HG02870 (cell line): ENCODE data around the gene HOXA1.

Experiments
- ATAC-seq: cut with Tn5 transposase; IDR thresholded peaks from one replicate; pipeline ENCODE4 v1.9.1; 2021; ENCODE audit warnings: mild to moderate bottlenecking, moderate library complexity; ENCODE audit not compliant: unreplicated experiment

HOXA1 gene

DNA sequence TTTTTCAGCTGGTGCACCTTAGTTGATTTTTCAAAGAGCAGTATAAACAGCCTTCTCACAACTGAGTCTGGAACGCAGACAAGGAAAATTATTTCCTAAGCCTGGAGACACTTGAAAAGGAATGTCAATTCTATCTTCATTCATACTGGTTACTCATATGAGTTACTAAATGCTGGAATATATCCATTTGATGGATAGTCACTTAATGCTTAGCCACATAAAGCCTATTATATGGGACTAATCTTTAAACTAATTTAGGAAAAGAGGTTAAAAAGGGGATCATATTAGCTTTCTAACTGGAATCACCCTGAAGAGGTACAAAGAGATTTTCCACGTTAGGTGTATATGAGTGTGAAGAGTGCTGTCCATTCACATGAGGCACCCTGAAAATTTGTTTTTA is 36.4 kb upstream of the HOXA1 start:
- no peak for ATAC-seq

DNA sequence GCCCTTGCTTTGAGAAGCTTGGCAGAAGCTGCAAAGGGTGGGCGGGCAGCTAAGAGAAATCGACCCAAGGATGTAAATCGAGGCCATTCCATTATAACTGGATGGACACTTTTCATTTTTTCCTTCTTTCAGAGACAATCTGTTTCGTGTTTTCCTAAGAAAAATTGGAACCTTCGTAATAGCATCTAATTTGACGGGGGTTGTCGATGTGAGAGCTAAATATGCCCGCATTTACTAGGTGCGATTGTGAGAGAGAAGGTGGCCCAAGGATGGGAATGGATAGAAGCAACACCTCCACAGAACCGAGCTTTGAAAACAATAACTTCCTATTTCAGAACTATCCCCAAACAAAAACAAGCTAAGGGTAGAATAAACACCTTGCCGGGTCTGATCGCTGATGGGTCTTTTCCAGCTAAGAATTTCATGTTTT is 35.6 kb upstream of the HOXA1 start:
- ATAC-seq: no peak

DNA sequence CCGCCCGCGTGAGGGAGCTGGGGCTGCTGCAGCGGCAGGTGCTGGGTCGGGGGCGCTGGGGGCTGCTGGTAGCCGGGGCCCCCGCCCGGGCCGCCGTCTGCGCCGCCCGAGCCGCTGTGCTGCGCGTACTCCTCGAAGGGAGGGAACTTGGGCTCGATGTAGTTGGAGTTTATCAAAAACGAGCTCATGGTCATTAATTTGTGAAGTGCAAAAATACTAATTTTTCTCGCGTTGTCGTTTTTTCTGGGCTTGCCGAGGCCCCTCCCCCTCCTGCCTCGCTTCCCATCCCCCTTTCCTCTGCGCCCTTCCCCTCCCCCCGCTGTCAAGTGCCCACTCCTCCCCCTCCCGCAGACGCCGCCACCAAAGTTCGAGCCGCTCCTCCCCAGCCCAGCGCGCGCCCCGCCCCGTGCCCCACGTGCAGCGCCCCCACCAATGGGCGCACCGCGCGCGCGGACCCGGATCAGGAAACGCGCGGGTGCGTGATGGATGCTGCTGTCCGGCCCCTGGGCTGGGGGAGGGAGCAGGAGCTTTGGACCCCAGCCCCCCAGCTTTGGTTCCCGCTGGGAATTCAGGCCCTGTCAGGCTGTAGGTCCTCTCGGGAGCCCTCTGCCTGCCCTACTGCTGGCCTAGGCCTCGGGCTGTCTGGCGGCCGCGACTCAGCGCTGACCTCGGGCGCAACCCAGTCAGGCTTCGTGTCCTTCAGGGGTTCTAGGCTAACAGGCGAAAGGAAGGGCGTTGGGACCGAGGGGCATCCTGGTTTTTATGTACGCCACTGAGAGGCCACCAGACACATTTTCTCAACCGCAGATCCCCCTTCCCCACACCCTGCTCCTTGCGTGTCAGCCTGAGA is 35.0 kb upstream of the HOXA1 start, which contains the start of gene HOXA4:
Gene HOXA4, minus strand, starts transcription at position 218 of the 850 bp plus-strand sequence. Its CDS starts 24 bp downstream, at position 194.
- ATAC-seq: no peak

DNA sequence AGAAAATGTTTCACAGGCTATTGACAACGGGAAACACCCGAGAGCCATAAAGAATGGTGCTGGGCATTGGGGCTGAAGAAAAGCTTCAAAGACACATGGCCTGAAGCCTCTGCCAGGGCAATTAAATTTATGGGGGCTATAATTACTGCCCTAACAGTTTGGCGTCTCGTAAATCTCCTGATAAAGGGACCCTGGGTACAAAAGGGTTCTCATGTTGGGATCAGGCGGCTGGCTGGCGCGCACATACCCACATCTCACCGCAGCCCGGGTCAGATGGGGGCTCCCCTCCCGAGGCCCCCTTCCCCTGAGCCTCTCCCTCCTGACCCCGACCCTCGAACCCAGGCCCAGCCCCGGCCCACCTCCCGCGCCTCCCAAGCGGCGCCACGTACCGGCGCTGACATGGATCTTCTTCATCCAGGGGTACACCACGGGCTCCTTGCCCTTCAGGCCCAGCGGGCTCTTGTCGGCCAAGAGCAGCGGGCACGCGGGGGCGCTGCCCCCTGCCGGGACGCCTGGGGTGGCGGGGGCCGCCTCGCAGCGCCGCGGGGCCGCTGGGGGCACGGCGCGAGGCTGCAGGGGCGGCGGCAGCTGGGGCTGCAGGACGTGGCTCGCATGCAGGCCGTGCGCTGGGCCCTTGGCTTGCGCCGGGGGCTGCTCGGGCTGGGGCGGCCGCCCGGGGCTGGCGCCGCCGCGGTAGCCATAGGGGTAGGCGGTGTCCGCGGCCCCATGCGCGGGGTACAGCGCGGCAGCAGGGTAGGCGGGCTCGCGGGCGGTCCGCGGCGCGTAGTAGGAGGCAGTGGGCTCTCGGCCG is 34.1 kb upstream of the HOXA1 start:
- no peak for ATAC-seq

DNA sequence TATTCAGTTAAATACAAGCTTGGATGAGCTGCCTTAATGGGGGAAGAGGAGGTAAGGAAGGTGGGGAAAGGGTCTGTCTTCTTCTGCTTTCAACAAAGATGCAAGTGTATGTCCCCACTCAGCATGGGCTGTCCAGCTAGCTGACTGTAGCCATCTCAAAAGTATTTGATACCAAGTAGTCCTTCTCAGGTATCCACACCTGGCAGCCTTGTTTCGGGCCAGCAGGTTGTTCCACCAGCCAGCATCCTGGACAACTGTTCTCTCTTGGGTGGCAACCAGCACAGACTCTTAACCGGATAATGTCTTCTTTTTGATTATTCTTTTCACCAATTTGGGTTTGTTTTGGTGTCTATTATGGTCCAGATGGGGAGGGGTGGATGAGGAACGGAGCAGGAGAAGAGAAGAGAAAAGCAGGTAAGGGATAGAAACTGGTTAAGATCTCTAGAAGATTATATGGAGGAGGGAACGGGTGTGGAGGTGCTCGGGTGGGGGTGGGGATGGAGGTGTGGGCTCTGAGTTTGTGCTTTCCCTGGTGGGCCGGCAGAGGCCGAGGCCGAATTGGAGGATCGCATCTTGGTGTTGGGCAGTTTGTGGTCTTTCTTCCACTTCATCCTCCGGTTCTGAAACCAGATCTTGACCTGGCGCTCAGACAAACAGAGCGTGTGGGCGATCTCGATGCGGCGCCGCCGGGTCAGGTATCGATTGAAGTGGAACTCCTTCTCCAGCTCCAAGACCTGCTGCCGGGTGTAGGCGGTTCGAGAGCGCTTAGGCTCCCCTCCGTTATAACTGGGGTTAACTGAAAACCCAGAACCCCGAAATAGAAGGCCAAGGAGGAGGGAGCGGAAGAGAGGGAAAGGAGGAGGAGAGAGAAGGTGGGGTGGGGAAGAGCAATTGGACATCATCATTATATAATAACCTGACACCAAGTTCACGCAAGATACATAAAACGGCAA is 33.3 kb upstream of the HOXA1 start:
- ATAC-seq: no peak

DNA sequence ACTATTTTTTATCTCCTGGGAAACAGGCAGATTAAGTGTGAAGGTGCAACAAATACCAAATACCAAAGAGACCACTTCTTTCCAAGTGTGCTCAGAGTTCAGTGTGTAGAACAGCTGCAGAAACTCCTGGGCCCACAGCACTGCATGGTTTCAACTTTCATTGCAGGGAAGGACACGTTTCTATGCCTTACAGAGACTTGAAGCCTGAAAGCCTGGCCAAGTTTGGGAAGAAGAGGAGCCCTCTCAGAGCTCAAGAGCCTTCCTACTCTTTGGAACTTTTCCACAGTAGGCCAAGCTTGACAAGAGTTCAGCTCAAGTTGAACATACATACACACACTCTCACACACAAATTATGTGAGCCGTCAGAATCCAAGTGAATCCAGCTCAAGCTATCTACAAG is 32.2 kb upstream of the HOXA1 start:
- ATAC-seq: no peak

DNA sequence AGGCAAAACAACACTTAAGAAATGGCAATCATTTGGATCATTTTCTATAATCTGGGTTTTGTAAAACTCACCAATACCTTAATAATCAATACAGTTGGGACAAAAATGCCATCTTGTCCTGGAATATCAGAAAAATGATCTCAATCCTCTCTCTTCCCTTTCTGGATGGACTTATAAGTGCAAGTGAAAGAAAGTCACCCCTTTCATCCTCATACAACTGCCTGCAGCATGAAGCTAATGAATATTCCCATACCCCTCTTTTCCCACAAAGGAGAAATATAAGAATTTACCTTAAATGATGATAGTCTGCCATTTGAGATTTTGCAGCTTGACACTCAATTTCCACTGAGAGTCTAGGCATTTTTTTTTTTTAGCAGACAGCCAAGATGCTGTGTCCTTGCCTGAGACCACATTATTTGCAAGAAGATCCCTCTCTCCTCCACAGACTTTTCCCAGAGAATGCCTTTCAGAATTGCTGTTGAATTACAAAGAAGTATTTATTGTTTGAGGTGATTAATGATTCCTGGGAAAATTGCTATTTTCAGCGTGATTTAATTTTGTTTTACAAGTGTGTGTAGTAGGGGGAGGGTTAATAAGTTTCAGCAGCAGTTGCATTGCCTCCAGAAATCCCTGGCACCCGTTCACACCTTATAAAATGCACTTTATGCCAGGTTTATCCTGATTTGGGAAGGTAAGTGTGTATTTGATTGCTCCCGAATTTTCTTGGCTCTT is 31.0 kb upstream of the HOXA1 start:
- no peak for ATAC-seq

DNA sequence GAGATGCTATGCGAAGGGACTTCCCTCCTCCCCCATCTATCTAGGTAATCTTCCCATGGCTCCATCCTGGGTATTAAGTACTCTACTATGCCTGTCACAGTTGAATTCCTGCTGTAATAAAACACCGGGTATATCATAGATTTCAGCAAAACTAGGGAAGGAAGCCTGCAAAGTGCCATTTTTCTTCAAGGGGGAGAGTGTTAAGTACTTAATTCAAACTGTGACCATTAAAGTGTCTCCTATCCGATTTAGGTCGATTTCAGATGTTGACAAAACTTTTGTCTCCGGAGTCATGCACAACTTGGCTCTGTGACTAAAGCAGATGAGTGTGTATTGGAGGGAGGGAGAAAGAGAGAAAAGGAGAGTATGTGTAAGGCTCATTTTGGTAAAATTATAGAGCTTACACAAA is 30.2 kb upstream of the HOXA1 start:
- ATAC-seq: no peak

DNA sequence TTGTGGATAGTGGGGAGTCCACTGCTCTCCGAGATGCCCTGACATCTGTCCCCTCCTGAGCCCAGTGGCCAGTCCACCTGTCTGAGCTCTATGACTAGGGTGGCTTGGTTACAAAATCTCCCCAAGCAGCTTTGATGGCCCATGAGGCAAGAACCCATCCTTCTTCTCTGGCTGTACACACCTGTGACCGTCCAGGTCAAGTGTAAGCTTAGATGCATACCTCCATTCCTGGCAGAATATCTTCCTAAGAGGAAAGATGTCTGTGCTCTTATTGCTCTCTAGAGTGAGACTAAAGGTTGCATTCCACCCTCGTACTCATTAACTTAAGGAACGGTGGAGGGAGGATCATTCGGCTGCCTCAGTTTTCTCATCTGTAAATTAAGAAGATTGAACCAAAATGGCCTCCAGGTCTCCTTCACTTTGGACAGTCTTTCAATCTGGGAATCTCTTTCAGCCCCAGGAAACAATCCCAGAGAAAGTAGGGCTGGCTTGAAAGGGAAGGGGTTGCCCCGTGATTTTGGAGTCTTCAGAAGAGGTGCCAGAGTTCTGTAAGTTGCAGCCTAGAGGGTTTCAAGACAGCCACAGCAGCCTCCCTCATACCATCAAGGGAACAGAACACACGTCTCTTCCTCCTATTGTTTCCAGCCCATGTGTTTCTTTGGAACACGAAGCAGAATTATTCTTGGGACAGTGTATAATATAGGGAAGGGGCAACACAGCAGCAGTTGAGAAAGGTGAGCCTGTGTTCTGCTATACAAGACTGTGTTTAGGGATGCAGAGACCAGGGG is 29.3 kb upstream of the HOXA1 start:
- ATAC-seq: no peak

DNA sequence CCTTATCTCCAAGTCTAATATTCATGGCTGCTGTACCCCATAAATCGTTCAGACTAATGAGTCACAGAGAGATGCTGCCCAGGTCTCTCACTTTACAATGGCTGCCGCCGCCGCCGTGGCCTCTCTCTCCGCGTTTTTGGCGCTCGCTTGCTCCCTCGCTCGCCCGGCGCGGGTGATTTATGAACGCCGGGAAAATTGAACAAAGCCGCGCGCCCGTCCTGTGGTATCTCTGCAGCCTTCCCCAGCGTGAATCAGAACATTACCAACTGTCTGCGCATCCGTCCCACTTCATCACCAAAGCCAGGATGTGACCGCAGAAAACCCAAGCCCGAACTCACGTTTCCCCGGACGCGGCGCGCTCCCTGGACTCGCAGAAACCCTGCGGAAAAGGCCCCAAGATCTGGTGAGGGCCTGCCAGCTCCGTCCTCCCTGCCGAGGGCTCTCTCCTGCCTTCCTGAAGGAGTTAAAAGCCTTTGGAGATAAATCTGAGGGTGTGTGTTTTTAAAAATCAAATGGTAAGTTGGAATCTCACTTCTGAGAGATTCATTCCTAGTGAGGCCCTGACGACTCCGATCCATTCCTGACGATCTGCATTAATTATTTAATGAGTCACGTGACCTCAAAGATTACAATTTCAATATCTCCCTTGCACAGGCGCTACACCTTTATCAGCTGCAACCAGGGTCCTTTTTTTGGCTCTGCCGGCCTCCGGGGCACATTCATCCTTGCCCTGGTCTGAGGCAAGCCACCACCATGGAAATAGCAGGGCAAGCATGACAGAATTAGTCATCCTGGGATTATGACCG is 28.5 kb upstream of the HOXA1 start:
- ATAC-seq: no peak

DNA sequence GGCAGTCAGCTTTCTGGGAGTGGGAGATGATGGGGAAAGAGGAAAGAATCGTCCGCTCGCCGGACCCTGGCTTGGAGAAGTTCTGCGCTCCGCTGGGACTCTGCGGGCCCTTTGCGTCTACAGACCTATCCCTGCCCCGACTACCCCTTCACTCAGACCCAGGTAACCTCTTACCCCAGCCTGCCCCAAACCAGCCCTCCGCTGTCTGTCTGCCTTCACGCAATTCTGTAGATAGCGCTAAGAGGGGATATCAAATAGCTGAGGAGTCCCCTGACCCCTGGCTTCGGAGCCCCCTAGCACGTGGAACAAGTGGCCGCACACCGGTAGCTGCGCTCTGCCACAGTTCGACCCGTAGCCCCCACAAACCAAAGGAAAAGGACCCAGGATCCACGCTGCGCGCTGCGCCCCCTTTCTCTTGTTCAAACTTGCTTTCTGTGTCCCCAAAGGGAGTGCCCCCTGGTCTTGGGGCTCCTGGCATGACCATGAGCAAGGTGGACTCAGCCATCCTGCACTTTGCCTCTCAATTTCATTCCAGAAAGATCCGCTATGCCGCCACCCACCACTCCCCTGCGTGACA is 27.8 kb upstream of the HOXA1 start:
- no peak for ATAC-seq

DNA sequence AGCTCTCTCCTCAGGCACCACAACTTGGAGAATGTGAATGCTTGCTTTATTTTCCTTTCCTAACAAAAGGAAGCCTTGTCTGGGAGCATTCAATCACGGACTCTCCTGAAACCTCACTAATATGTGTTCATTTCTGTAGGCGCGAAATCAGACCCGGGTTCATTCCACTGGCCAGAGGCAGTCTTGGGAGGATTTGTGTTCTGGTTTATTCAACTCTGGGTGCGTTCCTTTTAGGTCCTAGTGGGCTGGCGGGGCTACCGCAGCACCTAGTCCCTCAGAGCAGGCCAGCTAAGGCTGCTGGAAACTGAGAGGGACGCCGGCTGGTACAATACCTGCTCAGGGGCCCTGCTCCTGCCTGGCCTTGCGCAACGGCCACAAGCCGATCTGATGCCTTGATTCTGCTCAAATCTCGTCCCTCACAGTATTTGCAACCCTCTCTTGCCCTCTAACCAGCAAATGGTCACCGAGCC is 27.2 kb upstream of the HOXA1 start:
- no peak for ATAC-seq

DNA sequence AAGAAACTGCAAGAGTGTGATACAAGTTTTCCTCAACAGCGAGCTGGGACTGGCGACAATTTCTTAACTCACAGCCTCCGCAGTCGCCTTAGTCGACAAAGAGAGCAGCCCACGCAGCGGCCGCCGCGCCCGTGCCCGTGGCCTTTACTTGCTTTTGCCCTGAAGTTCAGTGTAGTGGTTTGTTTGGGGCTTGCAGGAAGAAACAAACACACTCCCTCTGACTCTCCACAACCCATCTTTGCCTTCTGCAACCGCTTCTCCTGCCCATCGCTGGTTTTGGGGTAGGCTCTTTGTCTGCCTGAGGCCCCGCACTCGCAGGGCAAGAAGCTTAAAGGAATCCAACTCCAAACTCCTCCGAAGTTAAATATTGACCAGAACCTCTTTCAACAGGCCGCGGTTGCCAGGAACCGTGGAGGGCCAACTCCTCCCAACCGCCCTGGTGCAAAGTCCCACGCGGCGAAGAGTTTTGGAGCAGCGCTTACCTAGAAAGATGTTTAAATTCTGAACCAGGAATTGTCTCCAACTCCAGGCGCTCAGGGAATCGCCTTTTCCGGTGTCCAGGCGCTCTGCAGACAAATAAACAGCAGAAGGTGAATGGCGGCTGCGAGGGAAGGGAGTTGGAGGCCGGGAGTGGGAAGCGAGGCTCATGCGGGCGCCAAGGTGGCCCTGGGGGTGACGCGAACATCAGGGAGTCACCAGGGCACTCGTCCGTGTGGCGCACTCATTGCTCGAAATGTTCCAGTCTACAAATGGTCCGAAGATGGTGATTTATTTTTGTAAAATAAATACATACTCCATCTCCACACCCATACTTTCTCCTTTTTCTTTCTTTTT is 26.5 kb upstream of the HOXA1 start:
- ATAC-seq: no peak

DNA sequence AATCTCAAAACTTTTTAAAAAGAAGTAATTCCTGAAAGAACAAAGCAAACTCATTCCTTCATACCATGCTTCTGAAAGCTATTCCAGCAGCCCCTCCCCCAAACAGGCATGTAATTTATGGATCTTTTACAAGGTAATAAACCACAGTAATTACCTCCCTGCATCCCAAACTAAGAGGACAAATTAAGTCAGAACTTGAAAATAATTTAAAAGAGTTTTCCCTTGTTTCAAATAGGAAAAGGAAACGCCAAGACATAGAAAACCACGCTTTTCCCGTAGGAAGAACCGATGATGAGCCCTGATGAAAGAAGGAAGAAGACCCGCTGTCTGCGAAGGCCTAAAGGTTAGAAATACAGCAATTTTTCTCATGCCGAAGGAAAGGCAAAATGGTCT is 25.9 kb upstream of the HOXA1 start:
- no peak for ATAC-seq

DNA sequence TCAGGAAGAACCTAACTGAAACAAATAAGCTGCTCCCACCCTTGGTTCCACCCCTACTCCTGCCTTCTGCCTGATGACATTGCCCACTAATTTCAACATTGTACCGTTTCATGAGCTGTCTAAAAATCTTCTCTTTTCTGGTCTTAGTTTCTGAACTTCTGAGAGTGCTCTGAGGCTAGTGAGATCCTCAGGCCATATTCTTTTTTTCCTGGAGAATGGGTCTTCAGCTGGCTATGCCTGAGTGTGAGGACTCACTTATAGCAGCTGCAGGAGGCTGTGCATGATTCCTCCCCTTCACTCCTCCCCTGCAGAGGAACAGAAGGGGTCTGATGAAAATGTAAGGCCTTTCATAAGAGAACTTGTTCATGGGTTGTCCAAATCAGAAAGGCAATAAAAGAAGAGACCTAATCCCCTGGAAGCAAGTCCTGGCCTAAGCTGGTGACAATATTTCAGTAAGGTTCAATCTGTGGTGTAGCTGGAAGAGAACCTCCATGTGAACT is 23.7 kb upstream of the HOXA1 start:
- no peak for ATAC-seq

DNA sequence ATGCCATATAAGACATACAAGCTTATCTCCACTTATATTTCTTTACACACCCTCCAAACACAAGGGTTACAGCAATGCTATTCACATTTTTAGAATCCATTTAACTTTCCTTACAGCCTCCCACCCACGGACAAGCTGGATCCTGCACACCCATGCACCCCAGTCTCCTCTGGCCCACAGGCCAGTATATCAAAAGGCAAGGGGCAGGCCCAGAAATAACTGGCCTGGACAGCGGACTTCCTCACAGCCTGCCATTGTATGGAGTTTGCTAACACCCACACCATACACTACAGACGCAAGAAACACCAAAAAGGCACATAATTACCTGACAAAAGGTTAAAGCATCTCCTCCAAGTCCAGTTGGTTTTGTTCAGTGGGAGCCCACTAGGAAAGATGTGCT is 22.8 kb upstream of the HOXA1 start:
- ATAC-seq: no peak

DNA sequence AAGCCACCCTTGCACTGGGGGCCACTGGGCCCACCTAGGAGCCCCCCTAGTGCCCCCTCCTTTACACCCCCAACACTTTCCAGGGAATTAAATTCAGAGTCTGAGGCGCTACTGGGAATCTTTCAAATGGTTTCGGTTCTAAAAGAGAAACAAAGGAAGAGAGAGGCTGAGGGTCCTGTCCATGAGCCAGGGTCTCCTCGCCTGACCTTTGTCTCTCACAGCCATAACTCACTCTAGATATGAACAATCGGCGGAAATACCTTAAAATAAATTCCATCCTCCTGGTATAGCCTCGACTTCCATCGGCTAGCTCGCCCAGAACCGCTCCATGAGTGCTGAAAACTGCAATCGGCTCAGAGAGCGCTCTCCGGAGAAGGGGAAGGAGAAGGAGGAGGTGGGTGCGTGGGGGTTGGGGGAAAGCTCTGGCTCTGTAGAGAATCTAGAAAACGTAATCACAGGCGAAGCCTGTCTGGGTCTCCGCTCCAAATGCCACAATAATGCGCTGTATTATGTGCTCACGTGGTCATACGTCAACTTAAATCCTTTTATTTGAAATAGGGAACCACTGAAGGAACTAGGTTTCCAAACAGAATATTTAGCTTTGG is 22.2 kb upstream of the HOXA1 start:
- ATAC-seq: no peak
